ENCODE measurements around the gene KLF2.

Gene KLF2

GRCh38 chr19:16308081-16308480 lies 16.5 kb upstream of the KLF2 start:
- DNase-seq (ENCODE audit: low spot score): no peak

GRCh38 chr19:16309643-16310042 lies 15.0 kb upstream of the KLF2 start:
- DNase-seq (ENCODE audit: low spot score): no peak

- no peak for DNase-seq (ENCODE audit: low spot score)
Observed at GRCh38 chr19:16315825-16316505, 8.7 kb upstream of the KLF2 start.

GRCh38 chr19:16316506-16316882 lies 8.1 kb upstream of the KLF2 start:
- DNase-seq (ENCODE audit: low spot score): no peak

GRCh38 chr19:16319481-16319880 lies 5.1 kb upstream of the KLF2 start:
- no peak for DNase-seq (ENCODE audit: low spot score)

- no peak for DNase-seq (ENCODE audit: low spot score)
Observed at GRCh38 chr19:16320987-16321386, 3.6 kb upstream of the KLF2 start.

GRCh38 chr19:16325161-16325527 lies 518 bp downstream of the KLF2 start:
- DNase-seq (ENCODE audit: low spot score): peak; percentile 52

GRCh38 chr19:16325641-16326400 lies 1.2 kb downstream of the KLF2 start:
- DNase-seq (ENCODE audit: low spot score): no peak

GRCh38 chr19:16326401-16327168 lies 2.0 kb downstream of the KLF2 start:
- no peak for DNase-seq (ENCODE audit: low spot score)

GRCh38 chr19:16327169-16327475 lies 2.5 kb downstream of the KLF2 start:
- no peak for DNase-seq (ENCODE audit: low spot score)

GRCh38 chr19:16327501-16327900 lies 2.9 kb downstream of the KLF2 start:
- DNase-seq (ENCODE audit: low spot score): no peak

GRCh38 chr19:16327911-16328823 lies 3.5 kb downstream of the KLF2 start:
- peak; percentile 30 for DNase-seq (ENCODE audit: low spot score)

GRCh38 chr19:16328824-16329482 lies 4.3 kb downstream of the KLF2 start:
- DNase-seq (ENCODE audit: low spot score): no peak

GRCh38 chr19:16330368-16330801 lies 5.8 kb downstream of the KLF2 start:
- DNase-seq (ENCODE audit: low spot score): peak; percentile 29

GRCh38 chr19:16330806-16331690 lies 6.4 kb downstream of the KLF2 start:
- no peak for DNase-seq (ENCODE audit: low spot score)

- DNase-seq (ENCODE audit: low spot score): no peak
Observed at GRCh38 chr19:16333001-16333586, 8.5 kb downstream of the KLF2 start.

GRCh38 chr19:16334411-16334810 lies 9.8 kb downstream of the KLF2 start:
- DNase-seq (ENCODE audit: low spot score): no peak

- DNase-seq (ENCODE audit: low spot score): no peak
Observed at GRCh38 chr19:16335226-16335625, 10.6 kb downstream of the KLF2 start.

- DNase-seq (ENCODE audit: low spot score): no peak
Observed at GRCh38 chr19:16336571-16336970, 11.9 kb downstream of the KLF2 start.

GRCh38 chr19:16337809-16338469 lies 13.3 kb downstream of the KLF2 start:
- DNase-seq (ENCODE audit: low spot score): no peak
